GM18867 (cell line): ENCODE results near the gene HERC3.
"Not testable (repeated sequence)": the region's sequence is repeated elsewhere in the genome, so short reads cannot be mapped to it uniquely, and the experiment has no call there.

Experiments used
- ATAC-seq: cut with Tn5 transposase; IDR thresholded peaks from one replicate; pipeline ENCODE4 v1.9.1; 2021; ENCODE audit warnings: mild to moderate bottlenecking, moderate library complexity; ENCODE audit not compliant: unreplicated experiment

The HERC3 gene

DNA sequence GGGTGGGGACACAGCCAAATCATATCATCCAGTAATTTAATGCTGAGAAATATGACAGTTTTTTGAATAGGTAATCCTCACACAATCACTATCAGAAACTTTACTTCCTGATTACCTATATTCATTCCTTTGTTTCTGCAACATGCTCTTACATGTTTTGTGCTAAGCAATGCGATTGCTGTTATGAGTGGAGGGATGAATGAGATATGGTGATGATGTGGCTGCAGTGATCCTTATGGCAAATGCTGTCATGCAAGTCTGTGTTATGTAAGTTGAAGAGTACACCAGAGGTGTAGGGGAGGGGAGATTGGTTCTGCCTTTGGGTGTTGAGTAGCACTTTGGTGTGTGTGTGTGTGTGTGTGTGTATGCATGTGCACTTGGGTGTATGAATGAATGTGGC is 14.6 kb downstream of the HERC3 start:
- ATAC-seq, result no peak

GRCh38 chr4:88609387-88609786 is 17.1 kb downstream of the HERC3 start:
- no peak for ATAC-seq

DNA sequence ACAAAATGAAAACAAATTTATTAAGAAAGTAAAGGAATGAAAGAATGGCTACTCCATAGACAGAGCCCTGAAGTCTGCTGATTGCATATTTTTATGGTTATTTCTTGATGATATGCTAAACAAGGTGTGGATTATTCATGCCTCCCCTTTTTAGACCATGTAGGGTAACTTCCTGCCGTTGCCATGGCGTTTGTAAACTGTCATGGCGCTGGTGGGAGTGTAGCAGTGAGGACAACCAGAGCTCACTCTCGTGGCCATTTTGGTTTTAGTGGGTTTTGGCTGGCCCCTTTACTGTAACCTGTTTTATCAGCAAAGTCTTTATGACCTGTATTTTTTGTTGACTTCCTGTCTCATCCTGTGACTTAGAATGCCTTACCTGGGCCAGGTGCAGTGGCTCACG is 17.5 kb downstream of the HERC3 start:
- ATAC-seq, result not testable (repeated sequence)

DNA sequence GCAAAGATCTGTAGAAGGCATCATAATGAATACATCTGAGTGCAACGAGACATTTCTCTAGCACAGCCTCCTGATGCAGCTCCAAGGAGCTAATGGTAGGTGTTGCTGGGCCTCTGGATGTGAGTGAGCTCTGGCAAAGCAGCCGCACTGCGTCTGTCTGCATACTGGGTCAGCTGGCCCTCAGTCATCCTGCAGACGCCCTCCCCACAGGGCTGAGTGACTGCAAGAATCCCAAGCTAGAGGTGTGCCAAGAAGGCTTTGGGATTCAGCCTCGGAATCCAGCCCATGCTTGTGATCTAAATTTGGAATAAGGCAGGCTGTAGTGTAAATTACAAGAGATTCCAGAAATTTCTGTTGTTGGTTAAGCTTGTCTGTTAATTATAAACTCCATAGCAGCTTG is 18.5 kb downstream of the HERC3 start:
- no peak for ATAC-seq

GRCh38 chr4:88613417-88613875 is 21.2 kb downstream of the HERC3 start:
- ATAC-seq, result peak; percentile 58

GRCh38 chr4:88614058-88614457 is 21.8 kb downstream of the HERC3 start:
- no peak for ATAC-seq

GRCh38 chr4:88616275-88617150 is 24.2 kb downstream of the HERC3 start:
- no peak for ATAC-seq

DNA sequence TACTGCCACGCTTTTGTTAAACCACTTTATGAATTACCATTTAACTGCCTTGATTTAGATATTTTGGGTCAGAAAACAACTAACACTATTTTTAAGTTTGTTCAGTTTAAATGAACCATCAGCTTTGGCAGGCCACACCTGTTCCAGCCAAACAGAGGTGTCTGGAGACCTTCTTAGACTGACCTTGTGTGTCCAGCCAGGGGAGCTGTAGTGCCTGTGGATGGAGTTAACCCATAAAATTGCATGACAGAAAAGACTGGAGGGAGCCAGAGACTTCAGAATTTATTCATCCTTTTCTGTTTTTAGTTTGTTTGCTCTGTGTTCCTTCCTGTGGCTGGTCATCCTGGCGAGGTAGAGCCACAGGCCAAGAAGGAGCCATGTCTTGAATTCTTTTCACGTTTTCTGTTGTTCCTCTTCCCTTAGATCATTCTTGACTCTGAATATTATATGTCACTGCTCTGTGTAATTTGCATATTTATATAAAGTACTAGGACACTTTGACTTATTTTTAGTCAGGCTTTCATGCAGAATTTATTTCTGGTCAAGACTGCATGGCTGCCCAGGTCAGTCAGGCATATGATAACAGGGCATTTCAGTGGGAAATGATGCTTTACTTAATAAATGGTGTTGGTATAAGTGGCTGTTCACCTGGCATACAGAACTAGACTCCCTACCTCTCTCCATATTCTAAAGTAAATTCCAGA is 26.7 kb downstream of the HERC3 start:
- no peak for ATAC-seq

- no peak for ATAC-seq
These were observed 27.7 kb downstream of the HERC3 start for GRCh38 chr4:88619971-88620370.

DNA sequence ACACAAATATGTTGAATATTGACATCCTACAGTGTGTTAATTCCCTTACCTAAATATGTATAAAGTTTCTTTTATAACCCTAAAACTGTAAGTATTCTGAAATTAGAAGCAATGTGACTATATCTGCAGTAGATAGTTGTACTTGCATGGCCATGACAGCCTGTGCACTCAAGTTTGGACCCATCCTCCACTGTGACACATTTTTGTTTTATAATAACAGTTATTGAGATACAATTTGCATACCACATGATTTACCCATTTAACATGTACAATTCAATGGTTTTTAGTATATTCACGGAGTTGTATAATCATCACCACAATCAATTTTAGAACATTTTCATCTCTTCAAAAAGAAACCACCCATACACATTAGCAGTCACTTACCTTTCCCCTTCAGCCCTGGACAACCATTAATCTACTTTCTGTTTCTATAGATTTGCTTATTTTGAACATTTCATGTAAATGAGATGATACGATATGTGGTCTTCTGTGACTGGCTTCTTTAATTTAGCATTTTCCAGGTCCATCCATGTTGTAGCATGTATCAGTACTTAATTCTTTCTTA is 29.6 kb downstream of the HERC3 start:
- ATAC-seq, result no peak

GRCh38 chr4:88623097-88623496 is 30.8 kb downstream of the HERC3 start:
- no peak for ATAC-seq

GRCh38 chr4:88628746-88629145 is 36.5 kb downstream of the HERC3 start:
- no peak for ATAC-seq

- no peak for ATAC-seq
These were observed 37.5 kb downstream of the HERC3 start for GRCh38 chr4:88629826-88630225.

- ATAC-seq, result no peak
These were observed 38.5 kb downstream of the HERC3 start for GRCh38 chr4:88630756-88631155.

DNA sequence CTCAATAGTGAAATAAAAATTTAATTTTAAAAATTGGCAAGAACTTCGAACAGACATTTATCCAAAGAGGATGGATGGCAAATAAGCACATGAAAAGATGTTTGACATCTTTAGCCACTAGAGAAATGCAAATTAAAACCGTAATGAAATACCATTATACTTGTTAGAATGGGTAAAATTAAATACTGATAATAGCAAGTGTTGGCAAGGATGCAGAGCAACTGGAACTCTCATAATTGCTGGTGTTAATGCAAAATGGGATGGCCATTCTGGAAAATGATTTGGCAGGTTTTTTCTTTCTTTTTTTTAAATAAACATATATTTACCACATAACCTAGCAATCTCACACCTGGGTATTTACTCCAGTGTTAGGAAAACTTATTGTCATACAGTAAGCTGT is 51.7 kb downstream of the HERC3 start:
- ATAC-seq, result no peak

- no peak for ATAC-seq
These were observed 53.7 kb downstream of the HERC3 start for GRCh38 chr4:88645994-88646393.

- no peak for ATAC-seq
These were observed 54.4 kb downstream of the HERC3 start for GRCh38 chr4:88646528-88647280.

DNA sequence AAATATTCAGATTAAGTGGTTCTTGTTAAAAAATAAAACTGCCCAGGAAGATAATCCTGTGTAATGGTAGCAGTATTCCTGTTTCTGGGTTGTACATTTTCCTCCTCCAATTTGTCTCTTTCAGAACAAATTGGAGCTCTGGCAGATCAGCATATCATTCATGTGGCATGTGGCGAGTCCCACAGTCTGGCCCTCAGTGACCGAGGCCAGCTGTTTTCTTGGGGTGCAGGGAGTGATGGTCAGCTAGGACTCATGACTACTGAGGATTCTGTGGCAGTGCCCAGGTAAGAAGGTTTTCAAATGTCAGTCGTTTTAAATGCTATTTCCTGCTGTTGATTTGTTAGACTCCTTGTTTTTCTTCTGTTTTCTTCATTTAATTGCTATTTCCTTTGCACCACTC is 57.4 kb downstream of the HERC3 start:
- ATAC-seq, result no peak

GRCh38 chr4:88653371-88653946 is 61.2 kb downstream of the HERC3 start:
- no peak for ATAC-seq

DNA sequence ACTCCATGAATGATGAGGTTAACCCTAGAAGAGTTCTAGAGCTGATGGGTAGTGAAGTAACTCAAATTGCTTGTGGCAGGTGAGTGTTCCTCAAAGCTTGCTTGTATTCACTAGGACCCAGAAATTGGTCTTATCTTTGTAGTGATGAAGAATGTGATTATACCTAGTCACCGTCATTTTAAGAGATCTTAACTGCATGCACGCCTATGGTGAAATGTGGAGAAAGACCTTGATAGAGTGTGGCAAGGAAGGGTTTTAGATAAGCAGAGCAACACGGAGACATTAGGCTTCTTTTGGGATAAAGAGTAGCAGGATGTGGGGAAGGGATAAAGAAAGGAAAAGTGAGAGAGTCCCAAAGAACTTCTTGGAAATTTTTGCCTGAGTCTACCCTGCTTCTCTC is 62.9 kb downstream of the HERC3 start:
- no peak for ATAC-seq
